ENCODE data around the gene RALY.

GRCh38 chr20:34065260-34065659, 71.5 kb downstream of the RALY start:
- TF ChIP-seq YY1 (IDR thresholded peaks at IDR 0.05; ENCODE audit: insufficient read depth, insufficient read length) (no peak), SUZ12 (IDR thresholded peaks at IDR 0.05; ENCODE audit: extremely low read depth, insufficient read depth, insufficient read length) (no peak), ZNF274 (IDR thresholded peaks at IDR 0.05; ENCODE audit: low read depth, low read length) (no peak)
